GM23338 (cell line): ENCODE data around the gene DENND5B. TPM values are rescaled to one million over a fixed set of nuclear protein-coding genes. Genes with fewer than 3 reads are reported as not detected.

Source experiments
- ATAC-seq: fragments of 200-7000 bp; cut with Tn5 transposase; 3 replicates; pipeline ENCODE4 v1.9.1; 2020
- DNase-seq: peaks from one replicate; pipeline ENCODE4 v3.0.0-alpha.2; 2015; ENCODE audit warnings: low spot score
- H2AFZ ChIP-seq: fragments of 200-600 bp; sonication (generic); 2 replicates; pipeline ENCODE4 v1.8.0; 2016; ENCODE audit warnings: antibody characterized with exemption, mild to moderate bottlenecking, moderate library complexity
- H3F3A ChIP-seq: fragments of 200-600 bp; sonication (generic); replicated peaks from 2 replicates; pipeline ENCODE4 v1.8.0; 2017; ENCODE audit warnings: antibody characterized with exemption, mixed run types, low read depth
- H3K27ac ChIP-seq: fragments of 200-600 bp; sonication (generic); 2 replicates; pipeline ENCODE4 v1.6.1; 2016; ENCODE audit warnings: low read depth
- H3K27me3 ChIP-seq: fragments of 200-600 bp; sonication (generic); 2 replicates; pipeline ENCODE4 v1.8.0; 2016; ENCODE audit warnings: mild to moderate bottlenecking, mixed run types, moderate library complexity; ENCODE audit not compliant: insufficient read depth
- H3K36me3 ChIP-seq: fragments of 200-600 bp; sonication (generic); 2 replicates; pipeline ENCODE4 v1.8.0; 2016; ENCODE audit warnings: mild to moderate bottlenecking; ENCODE audit not compliant: insufficient read depth
- H3K4me1 ChIP-seq: fragments of 200-600 bp; sonication (generic); 2 replicates; pipeline ENCODE4 v1.8.0; 2016; ENCODE audit warnings: mild to moderate bottlenecking, moderate library complexity; ENCODE audit not compliant: insufficient read depth
- H3K4me2 ChIP-seq: fragments of 200-600 bp; sonication (generic); 2 replicates; pipeline ENCODE4 v1.7.1; 2017; ENCODE audit warnings: mixed run types
- H3K4me3 ChIP-seq: fragments of 200-600 bp; sonication (generic); 2 replicates; pipeline ENCODE4 v1.6.1; 2016; ENCODE audit warnings: mixed run types
- H3K79me2 ChIP-seq: fragments of 200-600 bp; sonication (generic); replicated peaks from 2 replicates; pipeline ENCODE4 v1.8.0; 2017; ENCODE audit warnings: mild to moderate bottlenecking; ENCODE audit not compliant: insufficient read depth
- H3K9me2 ChIP-seq: fragments of 200-600 bp; sonication (generic); 2 replicates; pipeline ENCODE4 v1.8.0; 2017; ENCODE audit not compliant: insufficient read depth
- H4K20me1 ChIP-seq: fragments of 200-600 bp; sonication (generic); replicated peaks from 2 replicates; pipeline ENCODE4 v1.8.0; 2017; ENCODE audit warnings: mild to moderate bottlenecking; ENCODE audit not compliant: insufficient read depth
- H3K27ac Mint-ChIP-seq: 2 replicates; pipeline ENCODE4 v1.8.0; 2020; ENCODE audit warnings: inconsistent platforms, mild to moderate bottlenecking, moderate library complexity, mixed read lengths
- H3K27me3 Mint-ChIP-seq: 3 replicates; pipeline ENCODE4 v1.8.0; 2022; ENCODE audit warnings: low read depth, mild to moderate bottlenecking, moderate library complexity, mixed read lengths, inconsistent platforms; ENCODE audit not compliant: insufficient read depth, poor library complexity
- H3K36me3 Mint-ChIP-seq: 3 replicates; pipeline ENCODE4 v1.8.0; 2021; ENCODE audit warnings: low read depth, mild to moderate bottlenecking, inconsistent platforms, moderate library complexity, mixed read lengths
- H3K4me1 Mint-ChIP-seq: 3 replicates; pipeline ENCODE4 v1.8.0; 2020; ENCODE audit warnings: mild to moderate bottlenecking, inconsistent platforms, mixed read lengths
- H3K4me3 Mint-ChIP-seq: 3 replicates; pipeline ENCODE4 v1.8.0; 2021; ENCODE audit warnings: moderate library complexity, mild to moderate bottlenecking, inconsistent platforms, mixed read lengths
- H3K9me3 Mint-ChIP-seq: 3 replicates; pipeline ENCODE4 v1.8.0; 2020; ENCODE audit warnings: moderate library complexity, mild to moderate bottlenecking, inconsistent platforms, mixed read lengths
- CREB1 ChIP-seq: fragments of 250-450 bp; sonication (Bioruptor Pico); IDR thresholded peaks from 2 replicates; pipeline ENCODE4 v1.5.0; 2020; ENCODE audit warnings: low read depth, mild to moderate bottlenecking, moderate library complexity
- EZH2 ChIP-seq: fragments of 200-600 bp; sonication (generic); IDR thresholded peaks from one replicate; pipeline ENCODE4 v1.8.0; 2017; ENCODE audit warnings: antibody characterized with exemption, mild to moderate bottlenecking, low read depth; ENCODE audit not compliant: unreplicated experiment
- EZH2phosphoT487 ChIP-seq: fragments of 200-600 bp; sonication (generic); IDR thresholded peaks from one replicate; pipeline ENCODE4 v1.8.1; 2018; ENCODE audit warnings: antibody characterized with exemption; ENCODE audit not compliant: unreplicated experiment
- JUNB ChIP-seq: IDR thresholded peaks from one replicate; pipeline ENCODE4 v1.6.1; 2016; ENCODE audit warnings: antibody characterized with exemption; ENCODE audit not compliant: unreplicated experiment
- NANOG ChIP-seq: IDR thresholded peaks from 2 replicates; pipeline ENCODE4 v1.6.1; 2016; ENCODE audit warnings: antibody characterized with exemption, borderline replicate concordance
- POLR2AphosphoS5 ChIP-seq: IDR thresholded peaks from 2 replicates; pipeline ENCODE4 v1.6.1; 2016; ENCODE audit warnings: antibody characterized with exemption, low read depth
- STAT1 ChIP-seq: IDR thresholded peaks from one replicate; pipeline ENCODE4 v1.6.1; 2016; ENCODE audit warnings: antibody characterized with exemption; ENCODE audit not compliant: unreplicated experiment
- ZNF331 ChIP-seq: fragments of 250-450 bp; sonication (Bioruptor Pico); IDR thresholded peaks from 2 replicates; pipeline ENCODE4 v1.5.0; 2020; ENCODE audit warnings: low read depth, mild to moderate bottlenecking, moderate library complexity
- polyA plus RNA-seq: library from polyadenylated mRNA; unstranded; fragments of >200 nt; fragmentation: Nextera tagmentation; extraction: Ambion mirVana; gene quantifications from 2 replicates; pipeline ENCODE4 v1.2.1, GENCODE V29; 2016
- total RNA-seq: library from RNA; depleted of rRNA; stranded (reverse); fragments of >200 nt; shearing (Covaris generic); gene quantifications from 2 replicates; pipeline ENCODE4 v1.2.3, GENCODE V29; 2014
- TF ChIP-seq, protein P1 (sequence below): IDR thresholded peaks from 2 replicates; pipeline ENCODE4 v1.6.1; 2016; ENCODE audit warnings: antibody characterized with exemption
- TF ChIP-seq, protein P2 (sequence below): IDR thresholded peaks from one replicate; pipeline ENCODE4 v1.6.1; 2018; ENCODE audit warnings: antibody characterized with exemption; ENCODE audit not compliant: unreplicated experiment
- TF ChIP-seq, protein P3 (sequence below), 2 experiments: fragments of 200-600 bp in 1 of 2; sonication (generic) in 1 of 2; conservative IDR thresholded peaks; 2 replicates each; pipeline versions ENCODE4 v1.5.1 to v1.6.1; 2016 to 2017; ENCODE audit warnings: antibody characterized with exemption in 2 of 2, low read depth in 2 of 2, mild to moderate bottlenecking in 2 of 2, moderate library complexity in 1 of 2

The DENND5B gene
- total and polyA plus RNA-seq, 2 experiments from 2014 or later, result 6.5 to 17.2 TPM

DNA sequence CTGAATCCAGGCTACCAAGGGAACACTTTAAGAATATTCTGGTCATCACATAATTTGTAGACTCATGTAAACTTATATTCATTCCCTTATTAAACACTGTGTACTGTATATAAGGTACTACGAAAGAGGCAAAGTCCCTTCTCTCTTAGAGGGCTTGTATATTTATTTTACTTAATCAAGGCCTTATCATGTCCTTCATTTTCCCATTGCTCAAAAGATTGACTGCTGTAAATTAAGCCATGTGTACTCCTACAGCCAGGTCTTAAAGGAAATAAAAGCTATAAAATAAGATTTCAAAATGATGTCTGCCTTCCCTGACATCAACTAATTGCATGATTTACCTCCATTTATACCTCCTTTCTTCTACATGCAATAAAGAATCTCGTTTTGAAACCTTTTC, 5.0 kb downstream of the DENND5B start (continued):
- TF ChIP-seq EZH2 (no peak), EZH2phosphoT487 (no peak), JUNB (no peak), NANOG (no peak), CREB1 (CRISPR knock-in tag) (no peak), POLR2AphosphoS5 (no peak), ZNF331 (no peak)
- TF ChIP-seq, protein P1, sequence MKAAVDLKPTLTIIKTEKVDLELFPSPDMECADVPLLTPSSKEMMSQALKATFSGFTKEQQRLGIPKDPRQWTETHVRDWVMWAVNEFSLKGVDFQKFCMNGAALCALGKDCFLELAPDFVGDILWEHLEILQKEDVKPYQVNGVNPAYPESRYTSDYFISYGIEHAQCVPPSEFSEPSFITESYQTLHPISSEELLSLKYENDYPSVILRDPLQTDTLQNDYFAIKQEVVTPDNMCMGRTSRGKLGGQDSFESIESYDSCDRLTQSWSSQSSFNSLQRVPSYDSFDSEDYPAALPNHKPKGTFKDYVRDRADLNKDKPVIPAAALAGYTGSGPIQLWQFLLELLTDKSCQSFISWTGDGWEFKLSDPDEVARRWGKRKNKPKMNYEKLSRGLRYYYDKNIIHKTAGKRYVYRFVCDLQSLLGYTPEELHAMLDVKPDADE, result no peak
- TF ChIP-seq, protein P2, sequence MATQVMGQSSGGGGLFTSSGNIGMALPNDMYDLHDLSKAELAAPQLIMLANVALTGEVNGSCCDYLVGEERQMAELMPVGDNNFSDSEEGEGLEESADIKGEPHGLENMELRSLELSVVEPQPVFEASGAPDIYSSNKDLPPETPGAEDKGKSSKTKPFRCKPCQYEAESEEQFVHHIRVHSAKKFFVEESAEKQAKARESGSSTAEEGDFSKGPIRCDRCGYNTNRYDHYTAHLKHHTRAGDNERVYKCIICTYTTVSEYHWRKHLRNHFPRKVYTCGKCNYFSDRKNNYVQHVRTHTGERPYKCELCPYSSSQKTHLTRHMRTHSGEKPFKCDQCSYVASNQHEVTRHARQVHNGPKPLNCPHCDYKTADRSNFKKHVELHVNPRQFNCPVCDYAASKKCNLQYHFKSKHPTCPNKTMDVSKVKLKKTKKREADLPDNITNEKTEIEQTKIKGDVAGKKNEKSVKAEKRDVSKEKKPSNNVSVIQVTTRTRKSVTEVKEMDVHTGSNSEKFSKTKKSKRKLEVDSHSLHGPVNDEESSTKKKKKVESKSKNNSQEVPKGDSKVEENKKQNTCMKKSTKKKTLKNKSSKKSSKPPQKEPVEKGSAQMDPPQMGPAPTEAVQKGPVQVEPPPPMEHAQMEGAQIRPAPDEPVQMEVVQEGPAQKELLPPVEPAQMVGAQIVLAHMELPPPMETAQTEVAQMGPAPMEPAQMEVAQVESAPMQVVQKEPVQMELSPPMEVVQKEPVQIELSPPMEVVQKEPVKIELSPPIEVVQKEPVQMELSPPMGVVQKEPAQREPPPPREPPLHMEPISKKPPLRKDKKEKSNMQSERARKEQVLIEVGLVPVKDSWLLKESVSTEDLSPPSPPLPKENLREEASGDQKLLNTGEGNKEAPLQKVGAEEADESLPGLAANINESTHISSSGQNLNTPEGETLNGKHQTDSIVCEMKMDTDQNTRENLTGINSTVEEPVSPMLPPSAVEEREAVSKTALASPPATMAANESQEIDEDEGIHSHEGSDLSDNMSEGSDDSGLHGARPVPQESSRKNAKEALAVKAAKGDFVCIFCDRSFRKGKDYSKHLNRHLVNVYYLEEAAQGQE, result no peak

DNA sequence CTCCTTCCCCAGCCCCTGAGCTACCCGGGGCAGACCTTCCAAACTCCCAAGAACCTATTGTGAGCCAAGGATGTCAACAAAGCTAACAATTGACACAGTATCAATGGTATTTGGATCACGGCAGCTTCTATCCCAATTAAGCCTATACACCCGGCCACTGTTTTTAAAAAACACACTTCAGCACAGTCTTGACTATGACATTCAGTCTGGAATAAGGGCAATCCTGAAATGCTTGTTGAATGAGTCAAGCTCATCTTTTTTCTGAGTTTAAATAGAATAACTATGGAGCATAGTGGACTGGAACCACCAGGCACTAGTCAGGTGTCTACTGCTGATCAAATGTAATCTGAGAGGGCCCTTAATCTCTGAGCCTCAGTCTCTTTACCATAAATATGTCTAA, 5.7 kb downstream of the DENND5B start:
- DNase-seq (no peak), ATAC-seq (no peak; the same call in 2 of the 3 replicates)
- Histone ChIP-seq H3F3A (no peaks in the 10 kb centered on the region), H3K9me2 (peaks cover 3% of the 10 kb centered on the region; the same call in 1 of the 2 replicates), H3K79me2 (peaks cover 68% of the 10 kb centered on the region), H4K20me1 (peaks cover 8% of the 10 kb centered on the region), H3K4me3 (no peak overlapping the region), H3K36me3 (no peaks in the 10 kb centered on the region), H3K4me2 (no peak overlapping the region; the same call in 1 of the 2 replicates), H3K27me3 (peaks cover 19% of the 10 kb centered on the region), H3K27ac (no peak overlapping the region), H3K4me1 (peaks cover 16% of the 10 kb centered on the region), H2AFZ (no peak overlapping the region)
- H3K4me1 Mint-ChIP-seq, result peaks cover 22% of the 10 kb centered on the region
- no peak overlapping the region for H3K4me3 Mint-ChIP-seq
- H3K36me3 Mint-ChIP-seq, result peaks cover 11% of the 10 kb centered on the region
- peaks cover 10% of the 10 kb centered on the region for H3K27me3 Mint-ChIP-seq
- H3K9me3 Mint-ChIP-seq, result no peaks in the 10 kb centered on the region; the same call in 1 of the 3 replicates
- no peak overlapping the region for H3K27ac Mint-ChIP-seq
- TF ChIP-seq, protein P3, sequence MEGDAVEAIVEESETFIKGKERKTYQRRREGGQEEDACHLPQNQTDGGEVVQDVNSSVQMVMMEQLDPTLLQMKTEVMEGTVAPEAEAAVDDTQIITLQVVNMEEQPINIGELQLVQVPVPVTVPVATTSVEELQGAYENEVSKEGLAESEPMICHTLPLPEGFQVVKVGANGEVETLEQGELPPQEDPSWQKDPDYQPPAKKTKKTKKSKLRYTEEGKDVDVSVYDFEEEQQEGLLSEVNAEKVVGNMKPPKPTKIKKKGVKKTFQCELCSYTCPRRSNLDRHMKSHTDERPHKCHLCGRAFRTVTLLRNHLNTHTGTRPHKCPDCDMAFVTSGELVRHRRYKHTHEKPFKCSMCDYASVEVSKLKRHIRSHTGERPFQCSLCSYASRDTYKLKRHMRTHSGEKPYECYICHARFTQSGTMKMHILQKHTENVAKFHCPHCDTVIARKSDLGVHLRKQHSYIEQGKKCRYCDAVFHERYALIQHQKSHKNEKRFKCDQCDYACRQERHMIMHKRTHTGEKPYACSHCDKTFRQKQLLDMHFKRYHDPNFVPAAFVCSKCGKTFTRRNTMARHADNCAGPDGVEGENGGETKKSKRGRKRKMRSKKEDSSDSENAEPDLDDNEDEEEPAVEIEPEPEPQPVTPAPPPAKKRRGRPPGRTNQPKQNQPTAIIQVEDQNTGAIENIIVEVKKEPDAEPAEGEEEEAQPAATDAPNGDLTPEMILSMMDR (conservative IDR thresholded peaks at IDR 0.05; ENCODE audit: low read depth in 2 of 2), result no peak
- TF ChIP-seq, protein P2, result no peak
- no peak for TF ChIP-seq ZNF331
- TF ChIP-seq JUNB, result no peak
- TF ChIP-seq STAT1, result no peak
- no peak for TF ChIP-seq NANOG
